ENCODE data around the gene ZNF341.

ZNF341 gene

DNA sequence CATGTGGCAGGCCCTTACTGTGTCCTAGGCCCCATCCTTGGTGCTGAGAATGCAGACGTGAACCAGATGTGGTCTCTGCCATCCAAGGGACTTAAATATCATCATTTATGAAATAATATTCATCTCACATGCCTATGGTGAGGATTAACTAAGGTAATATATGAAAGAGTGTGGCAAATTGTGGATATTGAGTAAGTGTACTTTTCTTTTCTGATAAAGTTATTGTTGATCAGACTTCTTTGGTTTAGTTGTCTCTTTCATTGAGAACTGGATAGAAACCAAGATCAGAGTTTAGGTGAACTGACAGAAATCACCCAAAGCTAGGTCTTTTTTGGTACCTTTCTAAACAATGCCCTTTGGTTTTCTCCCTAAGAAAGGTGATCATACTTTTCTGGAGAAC, 84.4 kb downstream of the ZNF341 start:
- no peaks in the 10 kb centered on the region for H3K36me3 ChIP-seq (replicated peaks)
- no peak for TF ChIP-seq CTCF (IDR thresholded peaks at IDR 0.05; ENCODE audit: low read depth, low read length, missing control alignments)
- H3K27ac ChIP-seq, result no peak overlapping the region
- no peak for DNase-seq
- in situ Hi-C loops (cut with HindIII; ENCODE audit: low pct_ligation_motif_present, low sequenced_read_pairs), result no loop called here
- H3K4me3 ChIP-seq (ENCODE audit: low read depth, low read length), result no peak overlapping the region
- no peaks in the 10 kb centered on the region for H3K27me3 ChIP-seq (replicated peaks)

GRCh38 chr20:33817411-33817810, 85.6 kb downstream of the ZNF341 start:
- no peaks in the 10 kb centered on the region for H3K27me3 ChIP-seq (replicated peaks)
- no peak overlapping the region for H3K27ac ChIP-seq
- no peak for DNase-seq
- H3K36me3 ChIP-seq (replicated peaks), result no peaks in the 10 kb centered on the region
- in situ Hi-C loops (cut with HindIII; ENCODE audit: low pct_ligation_motif_present, low sequenced_read_pairs), result no loop called here
- TF ChIP-seq CTCF (IDR thresholded peaks at IDR 0.05; ENCODE audit: low read depth, low read length, missing control alignments), result no peak
- no peak overlapping the region for H3K4me3 ChIP-seq (ENCODE audit: low read depth, low read length)

DNA sequence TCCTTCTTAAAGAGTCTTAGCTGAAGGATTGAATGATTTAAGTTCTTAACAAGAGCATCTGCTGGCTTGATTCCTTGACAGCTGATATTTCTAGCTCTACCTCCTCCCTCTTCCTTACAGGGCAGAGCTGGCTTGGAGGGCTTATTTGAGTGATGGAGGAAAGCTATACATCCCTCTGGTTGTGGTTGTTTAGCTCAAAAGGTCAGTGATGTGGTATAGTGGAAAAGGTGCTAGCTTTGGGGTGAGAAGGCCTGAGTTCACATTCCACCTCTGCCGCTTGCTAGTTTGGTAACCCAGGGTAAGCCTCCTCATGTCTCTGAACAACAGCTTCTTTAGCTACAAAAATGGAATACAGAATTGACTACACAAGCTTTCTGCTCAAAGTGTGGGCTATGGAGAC, 87.7 kb downstream of the ZNF341 start:
- in situ Hi-C loops (cut with HindIII; ENCODE audit: low pct_ligation_motif_present, low sequenced_read_pairs), result no loop called here
- no peaks in the 10 kb centered on the region for H3K27me3 ChIP-seq (replicated peaks)
- TF ChIP-seq CTCF (IDR thresholded peaks at IDR 0.05; ENCODE audit: low read depth, low read length, missing control alignments), result no peak
- DNase-seq, result no peak
- no peak overlapping the region for H3K4me3 ChIP-seq (ENCODE audit: low read depth, low read length)
- no peaks in the 10 kb centered on the region for H3K36me3 ChIP-seq (replicated peaks)
- no peak overlapping the region for H3K27ac ChIP-seq

- Histone ChIP-seq H3K36me3 (replicated peaks) (no peaks in the 10 kb centered on the region), H3K27ac (no peak overlapping the region), H3K27me3 (replicated peaks) (no peaks in the 10 kb centered on the region), H3K4me3 (ENCODE audit: low read depth, low read length) (no peak overlapping the region)
- no peak for DNase-seq
- in situ Hi-C loops (cut with HindIII; ENCODE audit: low pct_ligation_motif_present, low sequenced_read_pairs), result no loop called here
- TF ChIP-seq CTCF (IDR thresholded peaks at IDR 0.05; ENCODE audit: low read depth, low read length, missing control alignments), result no peak
Measured at GRCh38 chr20:33820362-33820761, 88.6 kb downstream of the ZNF341 start.

- no peak for TF ChIP-seq CTCF (IDR thresholded peaks at IDR 0.05; ENCODE audit: low read depth, low read length, missing control alignments)
- no peaks in the 10 kb centered on the region for H3K36me3 ChIP-seq (replicated peaks)
Measured at GRCh38 chr20:33821270-33821836, 89.6 kb downstream of the ZNF341 start.

GRCh38 chr20:33822423-33822822, 90.6 kb downstream of the ZNF341 start:
- Histone ChIP-seq H3K27ac (no peak overlapping the region), H3K4me3 (ENCODE audit: low read depth, low read length) (no peak overlapping the region), H3K36me3 (replicated peaks) (no peaks in the 10 kb centered on the region), H3K27me3 (replicated peaks) (no peaks in the 10 kb centered on the region)
- in situ Hi-C loops (cut with HindIII; ENCODE audit: low pct_ligation_motif_present, low sequenced_read_pairs), result no loop called here
- no peak for DNase-seq
- TF ChIP-seq CTCF (IDR thresholded peaks at IDR 0.05; ENCODE audit: low read depth, low read length, missing control alignments), result no peak

More at GRCh38 chr20:33821270-33821836, 89.6 kb downstream of the ZNF341 start:
- Histone ChIP-seq H3K27me3 (replicated peaks) (no peaks in the 10 kb centered on the region), H3K27ac (no peak overlapping the region), H3K4me3 (ENCODE audit: low read depth, low read length) (no peak overlapping the region)
- in situ Hi-C loops (cut with HindIII; ENCODE audit: low pct_ligation_motif_present, low sequenced_read_pairs), result no loop called here
- DNase-seq, result no peak

Data from brain microvascular endothelial cell (primary cell).